HG03135 (cell line): ENCODE data around the gene RUSC2.
"Not testable (repeated sequence)": the region's sequence is repeated elsewhere in the genome, so short reads cannot be mapped to it uniquely, and the experiment has no call there.

Source experiments
- ATAC-seq: cut with Tn5 transposase; IDR thresholded peaks from one replicate; pipeline ENCODE4 v1.9.1; 2021; ENCODE audit warnings: mild to moderate bottlenecking, moderate library complexity; ENCODE audit not compliant: unreplicated experiment

Gene RUSC2

GRCh38 chr9:35519692-35520363 is 29.9 kb downstream of the RUSC2 start:
- ATAC-seq: no peak

GRCh38 chr9:35520364-35520710 is 30.4 kb downstream of the RUSC2 start:
- no peak for ATAC-seq

- ATAC-seq: no peak
Measured at GRCh38 chr9:35521708-35522107, 31.8 kb downstream of the RUSC2 start.

DNA sequence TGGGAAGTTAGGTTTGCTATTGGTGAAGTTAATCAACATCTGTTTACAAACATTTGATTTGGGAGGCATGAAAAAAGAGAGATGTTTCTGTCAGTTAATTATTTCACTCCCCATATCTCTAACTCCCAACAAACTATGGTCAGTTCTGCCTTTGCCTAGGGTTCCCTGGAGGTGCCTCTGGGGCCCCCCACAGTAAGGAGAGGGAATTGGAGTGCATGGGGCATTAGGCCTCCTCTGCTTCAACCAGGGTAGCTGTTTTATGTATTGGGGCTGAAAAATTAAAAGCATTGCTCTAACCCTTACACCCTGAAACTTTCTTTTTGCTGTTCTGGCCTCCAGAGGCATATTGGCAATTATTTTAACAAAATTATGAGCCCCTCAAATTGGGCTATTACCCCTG is 32.3 kb downstream of the RUSC2 start:
- ATAC-seq: no peak

- ATAC-seq: no peak
Measured at GRCh38 chr9:35522700-35523099, 32.8 kb downstream of the RUSC2 start.

GRCh38 chr9:35523556-35523955 is 33.6 kb downstream of the RUSC2 start:
- not testable (repeated sequence) for ATAC-seq

DNA sequence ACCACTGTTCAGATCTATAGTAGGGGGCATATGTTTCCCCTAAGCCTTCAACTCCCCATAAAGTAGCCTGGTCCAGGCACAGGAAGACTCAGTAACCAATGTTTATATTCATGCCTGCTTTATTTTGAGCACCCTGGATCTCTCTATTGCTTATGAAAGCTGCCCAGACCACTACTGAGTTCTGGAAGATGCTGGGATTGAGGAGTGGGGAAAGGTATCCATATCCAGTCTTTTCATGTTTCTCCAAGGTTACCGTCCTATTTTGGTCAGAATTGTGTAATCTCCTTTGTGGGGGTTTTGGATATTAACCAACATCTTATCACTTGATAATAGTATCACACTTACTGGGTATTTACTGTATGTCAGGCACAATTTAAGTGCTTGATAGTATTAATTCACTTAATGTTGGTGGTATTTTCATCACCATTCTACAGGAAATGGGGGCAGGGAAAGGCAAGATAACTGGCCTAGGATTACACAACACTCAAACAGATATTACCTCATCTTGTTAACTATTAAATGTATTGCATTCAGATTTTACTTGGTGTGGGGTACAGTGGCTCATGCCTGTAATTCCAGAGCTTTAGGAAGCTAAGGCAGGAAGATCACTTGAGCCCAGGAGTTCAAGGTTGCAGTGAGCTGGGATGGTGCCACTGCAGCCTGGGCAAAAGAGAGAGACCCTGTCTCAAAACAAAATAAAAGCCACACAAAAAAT is 36.3 kb downstream of the RUSC2 start:
- ATAC-seq: no peak

DNA sequence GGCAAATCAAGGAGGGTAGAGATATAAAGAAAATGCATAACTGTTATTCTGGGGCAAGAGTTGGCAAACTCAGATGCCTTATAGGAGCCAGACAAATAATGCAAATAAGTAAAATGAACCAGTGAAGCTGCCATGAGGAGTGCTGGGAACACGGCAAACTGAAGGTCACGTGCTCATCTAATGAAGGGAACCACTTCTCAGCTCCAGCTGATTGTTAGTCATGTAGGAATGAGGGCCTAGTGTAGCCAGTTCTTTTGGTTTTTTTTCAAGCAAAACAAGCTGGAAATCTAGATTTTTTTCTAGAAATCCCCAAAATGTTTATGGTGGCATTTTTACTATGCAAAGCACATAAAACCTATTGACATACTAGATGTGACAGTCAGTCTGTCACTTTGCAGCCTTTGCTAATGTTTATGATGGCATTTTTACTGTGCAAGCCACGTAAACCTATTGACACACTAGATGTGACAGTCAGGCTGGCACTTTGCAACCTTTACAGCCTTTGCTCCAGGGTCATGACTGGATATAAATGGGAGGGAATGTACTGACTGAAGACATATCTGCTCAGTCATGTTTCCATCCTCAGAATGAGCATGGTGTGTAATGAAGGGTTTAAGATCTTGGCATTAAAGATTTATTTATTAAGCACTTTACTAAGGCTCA is 39.4 kb downstream of the RUSC2 start:
- ATAC-seq: no peak

DNA sequence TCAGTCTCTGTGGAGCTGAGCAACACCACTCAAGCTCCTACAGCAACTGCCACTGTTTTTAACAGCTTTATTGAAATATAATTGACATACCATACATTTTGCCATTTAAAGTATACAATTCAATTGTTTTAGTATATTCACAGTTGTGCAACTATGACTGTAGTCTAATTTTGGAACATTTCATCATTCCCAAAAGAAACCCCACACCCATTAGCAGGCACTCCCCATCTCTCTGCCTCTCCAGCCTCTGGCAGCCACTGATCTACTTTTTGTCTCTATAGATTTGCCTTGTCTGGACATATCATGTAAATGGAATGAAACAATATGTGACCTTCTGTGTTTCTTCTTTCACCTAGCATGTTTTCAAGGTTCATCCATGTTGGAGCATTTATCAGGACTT is 43.5 kb downstream of the RUSC2 start:
- no peak for ATAC-seq

DNA sequence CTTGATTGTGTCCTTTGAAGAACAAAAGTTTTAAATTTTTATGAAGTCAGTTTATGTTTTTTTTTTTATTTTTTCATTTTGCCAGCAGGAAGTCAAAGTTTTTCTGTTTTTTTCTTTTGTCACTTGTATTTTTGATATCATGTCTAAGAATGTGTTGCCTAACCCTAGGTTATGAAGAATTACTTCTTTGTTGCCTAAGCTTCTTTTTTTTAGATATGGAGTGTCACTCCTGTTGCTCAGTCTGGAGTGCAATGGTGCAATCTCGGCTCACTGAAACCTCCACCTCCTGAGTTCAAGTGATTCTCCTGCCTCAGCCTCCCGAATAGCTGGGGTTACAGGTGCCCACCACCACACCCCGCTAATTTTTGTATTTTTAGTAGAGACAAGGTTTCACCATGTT is 45.0 kb downstream of the RUSC2 start:
- not testable (repeated sequence) for ATAC-seq

DNA sequence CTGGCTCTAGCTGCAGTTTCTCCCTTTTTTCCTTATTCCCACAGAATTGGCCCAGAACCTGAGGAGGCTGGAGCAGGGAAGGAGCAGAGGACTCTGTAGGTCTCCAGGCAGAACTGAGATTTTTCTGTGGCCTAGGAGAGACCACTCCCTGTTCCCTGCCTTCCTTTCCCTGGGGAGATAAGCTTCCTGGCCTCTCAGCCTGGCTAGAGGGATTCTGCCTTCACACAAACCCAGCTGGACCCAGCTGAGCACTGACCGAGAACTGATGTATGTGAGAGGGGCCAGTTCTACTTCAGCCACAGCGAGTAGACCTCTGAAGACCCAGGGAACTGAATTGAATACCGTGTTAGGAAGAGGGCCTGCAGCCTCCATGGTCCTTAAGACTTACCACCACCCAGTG is 48.0 kb downstream of the RUSC2 start:
- ATAC-seq: no peak

- no peak for ATAC-seq
Measured at GRCh38 chr9:35538361-35539234, 48.7 kb downstream of the RUSC2 start.
